Muscle of arm (tissue), 12 donors: ENCODE data around the gene PLA2G1B. TPM values are rescaled to one million over a fixed set of nuclear protein-coding genes. Genes with fewer than 3 reads are reported as not detected.

Source experiments
- DNase-seq: peaks from one replicate; pipeline ENCODE4 v3.0.0-alpha.2; 2013
- polyA plus RNA-seq, 12 donors: library from polyadenylated mRNA; unstranded; fragments of 120-200 nt; gene quantifications; one replicate each; pipeline ENCODE4 v1.2.1, GENCODE V29; 2013; ENCODE audit not compliant: insufficient read length in 12 of 12

PLA2G1B gene
- polyA plus RNA-seq, 12 donors: 0.55 TPM; not detected in 11

DNA sequence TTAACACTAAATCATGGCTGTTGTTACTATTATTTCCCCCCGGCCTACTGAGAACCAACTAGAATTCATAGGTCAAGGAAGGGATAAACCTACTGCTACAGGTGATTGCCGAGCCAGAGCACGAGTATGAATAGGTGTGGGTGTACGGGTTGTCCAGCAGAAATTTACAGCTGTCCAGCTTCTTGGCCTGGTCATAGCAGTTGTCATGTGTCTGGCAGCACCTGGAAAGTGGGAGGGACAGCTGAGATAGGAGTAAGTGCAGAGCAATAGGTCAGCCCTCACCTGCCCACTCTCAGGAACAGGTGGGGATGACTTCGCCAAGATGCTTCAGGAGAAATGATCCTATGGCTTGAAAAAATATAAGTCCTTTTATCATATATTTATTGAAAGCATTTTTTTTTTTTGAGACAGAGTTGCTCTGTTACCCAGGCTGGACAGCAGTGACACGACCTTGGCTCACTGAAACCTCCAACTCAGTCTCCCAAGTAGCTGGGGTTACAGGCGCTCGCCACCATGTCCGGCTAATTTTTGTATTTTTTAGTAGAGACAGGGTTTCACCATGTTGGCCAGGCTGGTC is 2.6 kb downstream of the PLA2G1B start:
- DNase-seq: no peak

DNA sequence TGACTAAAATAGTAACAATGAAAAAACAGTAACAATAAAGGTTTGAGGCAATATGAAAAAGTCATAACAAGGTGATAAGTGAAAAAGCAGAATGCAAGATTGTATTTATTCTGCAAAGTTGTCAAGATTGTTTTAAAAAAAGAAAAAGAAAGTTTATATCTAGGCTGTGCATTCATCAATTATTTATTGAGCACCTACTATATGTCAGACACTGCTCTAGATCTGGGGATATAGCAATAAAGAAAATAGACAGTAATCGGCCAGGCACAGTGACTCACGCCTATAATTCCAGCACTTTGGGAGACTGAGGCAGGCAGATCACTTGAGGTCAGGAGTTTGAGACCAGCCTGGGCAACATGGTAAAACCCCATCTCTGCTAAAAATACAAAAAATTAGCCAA is 3.8 kb downstream of the PLA2G1B start:
- DNase-seq: no peak

DNA sequence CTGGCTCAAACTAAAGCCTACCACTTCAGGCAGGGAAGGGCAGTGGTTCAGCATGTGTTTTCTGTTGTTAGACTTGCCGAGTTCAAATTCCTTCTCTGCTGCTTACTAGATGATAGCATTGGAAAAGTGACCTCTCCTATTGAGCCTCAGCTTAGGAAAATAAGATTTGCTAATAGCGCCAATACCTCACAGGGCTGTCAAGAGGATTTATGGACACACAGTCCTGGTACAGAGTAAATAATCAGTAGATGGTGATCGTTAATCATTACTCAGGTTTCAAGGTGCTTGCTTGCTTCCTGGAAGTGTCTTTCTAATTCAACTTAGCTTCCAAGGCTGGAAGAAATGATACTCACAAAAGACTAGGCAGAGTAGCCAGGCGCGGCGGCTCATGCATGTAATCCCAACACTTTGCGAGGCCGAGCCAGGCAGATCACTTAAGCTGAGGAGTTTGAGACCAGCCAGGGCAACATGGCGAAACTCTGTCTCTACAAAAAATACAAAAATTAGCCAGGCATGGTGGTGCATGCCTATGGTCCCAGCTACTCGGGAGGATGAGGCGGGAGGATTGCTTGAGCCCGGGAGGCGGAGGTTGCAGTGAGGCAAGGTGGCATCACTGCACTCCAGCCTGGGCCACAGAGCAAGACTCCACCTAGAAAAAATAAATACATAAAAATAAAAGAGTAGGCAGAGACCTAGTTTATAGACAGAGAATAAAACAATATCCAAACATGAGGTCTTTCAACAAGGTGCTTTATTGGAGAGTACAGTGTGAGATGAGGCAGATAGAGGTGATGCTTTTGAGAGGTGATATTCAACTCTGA is 6.0 kb downstream of the PLA2G1B start:
- no peak for DNase-seq

DNA sequence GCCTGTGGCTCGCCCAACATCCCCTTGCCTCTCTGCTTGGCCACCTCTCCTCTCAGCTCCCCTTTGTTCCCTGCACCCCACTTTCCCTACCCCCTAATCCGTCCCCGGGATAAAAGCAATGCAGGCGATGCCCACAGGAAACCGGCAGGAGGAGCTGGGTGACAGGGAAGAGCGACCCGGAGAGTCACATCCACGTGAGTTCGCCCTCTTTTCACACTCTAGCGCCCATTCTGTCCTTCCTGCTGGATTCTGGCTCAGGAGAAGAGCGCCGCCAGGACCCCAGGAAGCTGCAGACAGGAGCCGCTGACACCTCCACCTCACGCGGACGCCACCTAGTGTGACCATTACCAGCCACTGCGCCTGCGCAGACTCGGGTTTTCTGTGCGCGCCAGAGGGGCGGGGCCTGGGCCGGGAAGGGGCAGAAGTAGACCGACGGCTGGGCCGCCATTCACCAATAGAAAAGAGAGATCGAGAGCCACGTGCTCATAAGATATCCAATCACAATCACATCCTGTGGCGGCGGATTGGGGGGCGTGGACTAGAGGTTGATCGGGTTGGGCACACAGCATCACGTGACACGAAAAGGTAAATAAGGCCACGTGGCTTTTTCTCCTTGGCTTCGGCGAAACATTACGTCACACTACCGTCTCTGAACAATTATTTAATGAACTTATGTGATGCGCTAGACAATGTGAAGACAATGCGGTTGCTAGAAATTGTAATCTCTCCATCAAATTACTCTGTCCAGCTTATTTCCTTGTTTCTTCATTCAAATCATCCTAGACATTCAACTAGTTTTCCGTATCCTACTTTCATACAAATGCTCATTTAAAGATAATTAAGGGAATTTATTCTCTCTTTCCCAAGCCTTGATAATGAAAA is 10.1 kb downstream of the PLA2G1B start:
- DNase-seq: peak; percentile 97

DNA sequence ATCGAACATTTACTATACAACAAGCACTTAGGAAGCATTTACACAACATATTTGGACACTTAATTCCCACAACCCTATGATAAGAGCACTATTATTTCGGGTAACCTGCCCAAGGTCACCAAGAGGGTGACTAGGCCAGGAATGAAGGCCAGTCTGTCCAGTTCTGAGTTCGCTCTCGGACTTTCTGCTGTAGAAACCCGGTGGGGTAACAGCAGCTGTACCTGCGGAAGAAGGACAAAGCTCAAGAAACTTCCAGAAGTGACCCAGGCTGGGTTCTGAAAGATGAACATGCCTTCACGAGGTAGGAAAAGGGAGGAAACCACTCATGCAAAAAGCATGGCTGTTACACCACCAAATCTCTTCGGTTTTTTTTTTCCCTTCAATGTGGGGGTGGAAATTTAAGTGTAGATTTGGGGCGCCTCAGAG is 10.8 kb downstream of the PLA2G1B start:
- no peak for DNase-seq

DNA sequence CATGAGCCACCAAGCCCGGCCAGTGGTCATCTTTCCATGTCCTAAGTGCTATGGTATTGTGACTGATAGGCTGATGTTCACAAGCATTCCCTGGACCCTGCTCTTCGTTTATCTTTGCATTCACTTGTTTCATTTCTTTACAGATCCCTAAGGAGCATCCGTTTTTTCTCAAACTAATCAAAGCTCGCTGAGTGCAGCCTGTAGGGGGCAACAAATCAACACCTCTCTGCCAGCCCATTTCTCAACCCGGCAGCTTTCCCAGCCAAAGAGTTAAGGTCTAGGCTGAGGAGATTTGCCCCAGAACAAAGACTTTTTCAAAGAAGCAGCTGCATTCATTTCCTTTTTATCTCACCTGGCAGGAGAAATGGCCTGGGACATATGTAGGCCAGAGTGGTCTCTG is 13.4 kb downstream of the PLA2G1B start:
- DNase-seq: no peak

DNA sequence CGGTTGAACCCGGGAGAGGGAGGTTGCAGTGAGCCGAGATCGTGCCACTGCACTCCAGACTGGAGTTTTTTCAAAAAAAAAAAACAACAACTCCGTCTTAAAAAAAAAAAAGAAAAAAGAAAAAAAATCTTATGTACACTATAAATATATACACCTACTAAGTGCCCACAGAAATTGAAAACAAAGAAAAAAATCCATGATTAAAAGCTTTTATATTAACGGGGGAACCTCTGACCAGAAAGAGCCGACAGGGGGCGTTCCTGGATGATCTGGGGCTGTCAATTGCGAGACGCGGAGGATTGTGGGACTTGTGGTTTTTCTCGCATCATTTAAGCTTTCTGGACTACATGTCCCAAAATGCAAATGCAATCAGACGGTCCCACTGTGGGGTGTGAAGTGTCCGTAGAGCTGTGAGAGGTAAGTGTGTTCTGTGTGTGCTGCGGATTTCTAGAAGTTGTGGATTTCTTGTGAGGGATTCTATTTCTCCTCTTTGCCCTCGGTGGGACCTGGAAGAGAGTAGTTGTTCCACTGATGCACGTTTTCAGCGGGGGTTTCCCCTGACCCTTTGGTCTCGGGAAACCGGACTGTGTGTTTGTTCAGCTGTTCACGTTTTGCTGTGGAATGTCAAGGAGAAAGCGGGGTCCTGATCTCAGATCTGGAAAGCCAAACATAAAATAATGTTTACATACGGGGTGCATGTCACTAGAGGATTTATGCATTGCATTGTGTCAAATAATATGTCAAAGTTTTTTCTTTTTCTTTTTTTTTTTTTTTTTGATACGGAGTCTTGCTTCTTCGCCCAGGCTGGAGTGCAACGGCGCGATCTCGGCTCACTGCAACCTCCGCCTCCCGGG is 25.4 kb downstream of the PLA2G1B start, which contains the start of gene SIRT4:
Gene SIRT4 (plus strand): TSS at position 360 of the 854 bp plus-strand sequence. CDS start 1,241 bp downstream, outside the sequence.
- peak; percentile 94 for DNase-seq

DNA sequence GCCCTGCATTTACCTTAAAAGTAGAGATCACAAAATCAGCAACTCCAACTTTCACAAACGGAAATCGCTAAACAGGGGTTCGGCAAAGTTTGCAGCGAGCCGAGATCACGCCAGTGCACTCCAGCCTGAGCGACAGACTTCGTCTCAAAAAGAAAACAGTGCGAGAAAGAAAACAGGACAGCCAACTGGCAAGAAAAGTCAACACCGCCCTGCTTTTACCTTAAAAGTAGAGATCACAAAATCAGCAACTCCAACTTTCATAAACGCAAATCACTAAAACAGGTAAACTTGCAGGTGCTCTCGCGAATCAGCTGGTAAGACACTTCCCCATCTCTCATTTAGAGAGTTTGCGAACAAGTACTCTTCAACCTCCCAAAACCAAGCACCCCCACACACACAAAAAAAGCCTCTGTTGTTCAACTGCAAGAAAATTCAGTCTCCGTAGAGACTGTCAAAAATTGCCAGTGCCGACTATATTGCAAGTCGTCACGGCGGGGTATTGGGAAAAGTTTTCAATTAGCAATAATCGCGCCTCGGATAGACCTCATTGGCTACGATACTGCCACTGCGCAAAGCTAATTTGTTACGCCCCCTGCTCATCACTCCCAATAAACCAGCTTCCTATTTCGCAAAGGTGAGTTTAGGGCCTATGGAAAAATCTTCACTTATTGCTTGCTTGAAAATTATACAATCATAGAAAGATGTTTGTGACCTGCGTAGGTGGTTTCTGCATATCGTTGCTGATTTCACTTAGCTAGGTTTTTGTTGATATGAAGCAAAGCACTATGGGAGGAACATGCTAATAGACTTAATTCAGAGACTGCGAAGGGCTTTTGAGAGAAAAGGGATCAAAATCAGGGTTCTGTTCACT is 34.7 kb downstream of the PLA2G1B start, which contains the start of gene RNU4-1:
Gene RNU4-1 (minus strand): TSS at position 577 of the 871 bp plus-strand sequence.
- peak; percentile 89 for DNase-seq

DNA sequence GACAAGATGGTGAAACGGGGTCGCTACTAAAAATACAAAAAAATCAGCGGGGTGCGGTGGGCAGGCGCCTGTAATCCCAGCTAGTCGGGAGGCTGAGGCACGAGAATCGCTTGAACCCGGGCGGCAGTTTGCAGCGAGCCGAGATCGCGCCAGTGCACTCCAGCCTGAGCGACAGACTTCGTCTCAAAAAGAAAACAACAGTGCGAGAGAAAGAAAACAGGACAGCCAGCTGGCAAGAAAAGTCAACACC is 35.2 kb downstream of the PLA2G1B start:
- DNase-seq: no peak

DNA sequence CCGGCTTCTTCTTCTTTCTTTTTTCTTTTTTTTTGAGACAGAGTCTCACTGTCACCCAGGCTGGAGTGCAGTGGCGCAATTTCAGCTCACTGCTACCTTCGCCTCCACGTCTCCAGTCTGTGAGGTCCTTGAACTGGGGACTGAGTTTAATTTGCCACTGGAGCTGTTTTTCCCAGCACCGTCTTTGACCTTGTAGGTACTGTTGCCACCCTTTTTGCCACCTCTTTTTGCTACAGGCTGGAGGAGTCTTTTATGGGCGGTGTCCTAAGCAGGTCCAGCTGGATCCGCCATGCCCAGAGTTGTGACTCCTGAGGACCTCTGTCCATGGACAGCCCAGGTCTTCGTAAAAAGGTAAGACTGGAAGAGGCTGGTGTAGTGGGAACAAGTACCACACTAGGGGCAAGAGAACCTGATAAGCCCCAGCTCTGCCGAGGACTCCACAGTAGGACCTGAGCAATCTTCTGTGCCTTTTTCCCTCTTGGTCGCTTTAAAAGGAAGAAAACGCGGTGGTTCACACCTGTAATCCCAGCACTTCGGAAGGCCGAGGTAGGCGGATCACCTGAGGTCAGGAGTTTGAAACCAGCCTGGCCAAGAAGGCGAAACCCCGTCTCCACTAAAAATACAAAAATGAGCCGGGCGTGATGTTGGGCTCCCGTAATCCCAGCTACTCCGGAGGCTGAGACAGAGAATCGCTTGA is 36.8 kb downstream of the PLA2G1B start:
- DNase-seq: no peak

DNA sequence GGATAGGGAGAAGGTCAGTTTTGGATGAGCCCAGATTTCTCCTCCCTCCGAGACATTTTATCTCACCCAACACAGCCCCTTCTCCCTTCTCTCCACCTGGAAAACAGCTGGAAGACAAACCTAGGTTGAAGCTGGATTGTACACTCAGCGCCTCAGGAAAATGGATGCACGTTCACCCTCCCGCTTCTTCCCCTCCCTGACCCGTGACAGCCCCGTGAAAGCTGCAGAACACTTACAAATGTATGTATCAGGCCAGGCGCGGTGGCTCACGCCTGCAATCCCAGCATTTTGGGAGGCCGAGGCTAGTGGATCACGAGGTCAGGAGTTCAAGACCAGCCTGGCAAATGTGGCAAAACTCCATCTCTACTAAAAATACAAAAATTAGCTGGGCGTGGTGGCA is 40.1 kb downstream of the PLA2G1B start:
- no peak for DNase-seq

DNA sequence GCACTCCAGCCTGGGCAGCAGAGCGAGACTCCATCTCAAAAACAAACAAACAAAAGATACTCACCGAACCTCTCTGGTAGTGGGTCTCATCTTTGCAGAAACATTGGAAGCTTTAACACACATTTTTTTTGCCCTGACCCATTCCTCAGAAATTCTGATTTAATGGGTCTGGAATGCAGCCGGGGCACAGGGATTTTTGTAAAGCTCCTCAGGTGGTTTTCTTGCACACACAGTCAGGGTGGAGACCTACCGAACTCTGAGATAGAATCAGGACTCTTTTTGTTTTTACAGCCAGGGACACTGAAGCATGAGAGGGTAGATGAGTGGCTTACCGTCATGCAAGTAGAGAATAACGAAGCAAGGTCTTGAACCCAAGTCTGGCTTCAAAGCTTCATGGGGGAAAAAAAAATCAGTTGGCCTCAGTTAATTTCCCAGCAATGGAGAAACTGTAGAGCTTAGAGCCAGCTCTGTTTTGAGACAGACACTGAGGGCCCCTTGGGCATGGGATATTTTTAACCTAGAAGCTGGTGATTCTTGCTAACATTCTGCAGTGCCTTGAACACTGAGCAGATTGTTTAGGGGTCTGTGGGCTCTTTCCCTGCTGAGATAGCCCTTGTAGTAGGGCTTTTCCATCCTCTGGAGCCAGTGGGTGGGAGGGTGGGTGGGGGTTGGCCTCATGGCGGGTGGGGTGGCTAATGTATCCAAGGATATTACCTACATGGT is 40.6 kb downstream of the PLA2G1B start:
- no peak for DNase-seq

DNA sequence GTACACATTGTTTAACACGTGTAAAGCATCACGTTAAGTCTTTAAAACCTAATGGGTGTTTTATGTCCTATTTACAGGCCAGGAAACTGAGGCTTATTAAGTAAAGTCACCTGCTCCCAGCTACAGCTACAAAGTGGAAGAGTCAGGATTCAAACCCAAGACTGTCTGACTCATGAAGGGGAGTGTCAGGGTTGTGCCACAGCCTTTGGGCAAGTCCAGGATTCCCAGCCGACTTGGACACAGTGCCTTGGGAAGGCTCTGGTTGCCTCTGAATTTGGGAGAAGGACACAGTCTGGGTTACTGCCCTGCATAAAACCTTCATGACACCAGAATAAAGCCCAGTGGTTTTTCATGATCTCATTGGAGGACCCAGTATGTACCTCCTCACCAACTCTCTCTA is 43.2 kb downstream of the PLA2G1B start:
- no peak for DNase-seq

DNA sequence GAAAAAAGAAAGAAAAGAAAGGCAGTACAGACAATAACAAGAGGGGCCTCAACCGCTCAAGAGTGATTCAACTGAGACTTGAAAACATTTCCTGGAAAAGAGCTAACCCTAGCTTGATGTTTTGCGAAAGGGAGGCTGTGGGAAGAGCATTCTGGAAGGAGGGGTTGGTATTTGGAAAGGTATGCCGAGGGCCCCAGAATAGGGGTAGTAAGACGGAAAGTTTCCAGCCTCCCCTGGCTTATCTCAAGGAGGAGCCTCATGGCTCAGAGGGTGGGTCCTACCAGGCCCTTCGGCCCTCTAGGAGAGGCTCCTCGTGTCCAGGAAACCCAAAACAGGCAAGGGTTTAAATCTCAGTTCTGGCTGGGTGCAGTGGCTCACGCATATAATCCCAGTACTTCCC is 44.3 kb downstream of the PLA2G1B start:
- no peak for DNase-seq

DNA sequence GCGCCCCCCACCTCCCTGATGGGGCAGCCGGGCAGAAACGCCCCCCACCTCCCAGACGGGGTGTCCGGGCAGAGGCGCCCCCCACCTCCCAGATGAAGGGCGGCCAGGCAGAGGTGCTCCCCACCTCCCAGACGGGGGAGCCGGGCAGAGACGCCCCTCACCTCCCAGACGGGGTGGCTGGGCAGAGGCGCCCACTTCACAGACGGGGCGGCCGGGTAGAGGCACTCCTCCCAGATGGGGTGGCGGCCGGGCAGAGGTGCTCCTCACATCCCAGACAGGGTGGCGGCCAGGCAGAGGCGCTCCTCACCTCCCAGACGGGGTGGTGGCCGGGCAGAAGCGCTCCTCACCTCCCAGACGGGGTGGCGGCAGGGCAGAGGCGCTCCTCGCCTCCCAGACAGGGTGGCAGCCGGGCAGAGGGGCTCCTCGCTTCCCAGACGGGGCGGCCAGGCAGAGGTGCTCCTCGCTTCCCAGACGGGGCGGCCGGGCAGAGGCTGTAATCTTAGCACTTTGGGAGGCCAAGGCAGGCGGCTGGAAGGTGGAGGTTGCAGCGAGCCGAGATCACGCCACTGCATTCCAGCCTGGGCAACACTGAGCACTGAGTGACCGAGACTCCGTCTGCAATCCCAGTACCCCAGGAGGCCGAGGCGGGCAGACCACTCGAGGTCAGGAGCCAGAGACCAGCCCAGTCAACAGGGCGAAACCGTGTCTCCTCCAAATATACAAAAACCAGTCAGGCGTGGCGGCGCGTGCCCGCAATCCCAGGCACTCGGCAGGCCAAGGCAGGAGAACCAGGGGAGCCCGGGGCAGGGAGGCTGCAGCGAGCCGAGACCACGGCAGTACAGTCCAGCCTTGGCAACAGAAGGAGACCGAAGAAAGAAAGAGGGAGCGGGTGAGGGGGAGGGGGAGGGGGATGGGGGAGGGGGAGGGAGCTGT is 49.2 kb downstream of the PLA2G1B start:
- DNase-seq: no peak

DNA sequence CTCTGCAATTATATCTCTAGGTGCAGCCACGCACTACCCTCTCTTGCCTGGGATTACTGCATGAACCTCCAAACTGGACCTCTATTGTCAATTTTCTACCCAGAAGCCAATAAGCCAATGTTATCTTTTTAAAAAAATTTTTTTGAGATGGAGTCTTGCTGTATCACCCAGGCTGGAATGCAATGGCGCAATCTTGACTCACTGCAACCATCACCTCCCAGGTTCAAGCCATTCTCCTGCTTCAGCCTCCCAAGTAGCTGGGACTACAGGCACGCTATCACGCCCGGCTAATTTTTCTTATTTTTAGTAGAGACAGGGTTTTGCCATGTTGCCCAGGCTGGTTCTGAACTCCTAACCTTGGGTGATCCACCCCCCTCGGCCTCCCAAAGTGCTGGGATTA is 50.8 kb downstream of the PLA2G1B start:
- DNase-seq: no peak
